Measurements from ENCODE around the gene DRAP1.
A peak's percentile ranks its signal among the peaks of the same experiment; 100 is the strongest.

Gene DRAP1

DNA sequence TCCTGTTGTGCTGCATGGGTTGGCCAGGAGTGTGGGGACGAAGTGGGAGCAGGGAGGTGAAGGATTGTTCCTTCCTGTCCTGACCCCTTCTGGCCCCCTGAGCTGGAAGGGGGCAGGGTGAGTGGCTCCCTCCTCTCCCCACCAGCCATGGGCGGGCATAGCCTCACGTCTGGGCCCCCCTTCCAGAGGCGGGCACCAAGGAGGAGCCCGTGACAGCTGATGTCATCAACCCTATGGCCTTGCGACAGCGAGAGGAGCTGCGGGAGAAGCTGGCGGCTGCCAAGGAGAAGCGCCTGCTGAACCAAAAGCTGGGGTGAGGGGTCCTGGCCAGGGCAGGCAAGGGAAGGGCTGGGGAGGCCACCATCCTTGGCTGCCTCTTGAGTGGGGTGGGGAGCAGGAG lies 45.7 kb downstream of the DRAP1 start:
- Mint-ChIP-seq H3K36me3 (peaks cover 38% of the 10 kb centered on the region), H3K9me3 (no peaks in the 10 kb centered on the region), H3K4me1 (peaks cover 29% of the 10 kb centered on the region), H3K27me3 (no peaks in the 10 kb centered on the region), H3K4me3 (no peak overlapping the region), H3K27ac (peak overlapping the region; percentile 76)
- no peak for ATAC-seq (ENCODE audit: low read depth)
- no peak for DNase-seq (ENCODE audit: low spot score in 2 of 2)

- no peak overlapping the region for H3K27ac Mint-ChIP-seq
- H3K4me1 Mint-ChIP-seq: peaks cover 32% of the 10 kb centered on the region
- no peaks in the 10 kb centered on the region for H3K9me3 Mint-ChIP-seq
- H3K27me3 Mint-ChIP-seq: no peaks in the 10 kb centered on the region
- DNase-seq (ENCODE audit: low spot score in 2 of 2) (no peak), ATAC-seq (ENCODE audit: low read depth) (no peak)
- no peak overlapping the region for H3K4me3 Mint-ChIP-seq
- peaks cover 42% of the 10 kb centered on the region for H3K36me3 Mint-ChIP-seq
These were observed 46.9 kb downstream of the DRAP1 start for GRCh38 chr11:65965986-65966762.

- Mint-ChIP-seq H3K4me1 (peaks cover 29% of the 10 kb centered on the region), H3K27me3 (no peaks in the 10 kb centered on the region), H3K4me3 (no peak overlapping the region), H3K9me3 (no peaks in the 10 kb centered on the region), H3K36me3 (peaks cover 45% of the 10 kb centered on the region), H3K27ac (no peak overlapping the region)
- DNase-seq (ENCODE audit: low spot score in 2 of 2) (no peak), ATAC-seq (ENCODE audit: low read depth) (no peak)
These were observed 48.2 kb downstream of the DRAP1 start for GRCh38 chr11:65967329-65967934.

GRCh38 chr11:65968600-65969482 lies 49.6 kb downstream of the DRAP1 start:
- peaks cover 42% of the 10 kb centered on the region for H3K36me3 Mint-ChIP-seq
- no peak overlapping the region for H3K4me3 Mint-ChIP-seq

More at GRCh38 chr11:65968600-65969482, 49.6 kb downstream of the DRAP1 start:
- ATAC-seq (ENCODE audit: low read depth): no peak
- no peaks in the 10 kb centered on the region for H3K9me3 Mint-ChIP-seq
- no peaks in the 10 kb centered on the region for H3K27me3 Mint-ChIP-seq
- DNase-seq (ENCODE audit: low spot score in 2 of 2): no peak
- H3K27ac Mint-ChIP-seq: peak overlapping the region; percentile 9
- H3K4me1 Mint-ChIP-seq: peaks cover 23% of the 10 kb centered on the region
